Measurements from ENCODE around the gene ZSWIM2.
"Not testable (repeated sequence)": the region's sequence is repeated elsewhere in the genome, so short reads cannot be mapped to it uniquely, and the experiment has no call there.

ZSWIM2 gene

GRCh38 chr2:186841940-186842339 lies 7.0 kb downstream of the ZSWIM2 start:
- no peak for DNase-seq (ENCODE audit: low read depth in 2 of 2)

GRCh38 chr2:186835628-186836027 lies 13.3 kb downstream of the ZSWIM2 start:
- DNase-seq (ENCODE audit: low read depth in 2 of 2), result no peak

GRCh38 chr2:186827862-186828492 lies 21.0 kb downstream of the ZSWIM2 start:
- no peak for DNase-seq (ENCODE audit: low read depth in 2 of 2)

- DNase-seq (ENCODE audit: low read depth in 2 of 2), result no peak
Observed at GRCh38 chr2:186827411-186827810, 21.6 kb downstream of the ZSWIM2 start.

GRCh38 chr2:186822323-186822722 lies 26.6 kb downstream of the ZSWIM2 start:
- no peak for DNase-seq (ENCODE audit: low read depth in 2 of 2)

GRCh38 chr2:186820303-186820702 lies 28.7 kb downstream of the ZSWIM2 start:
- no peak for DNase-seq (ENCODE audit: low read depth in 2 of 2)

GRCh38 chr2:186811760-186812159 lies 37.2 kb downstream of the ZSWIM2 start:
- not testable (repeated sequence) for DNase-seq (ENCODE audit: low read depth in 2 of 2)

- no peak for DNase-seq (ENCODE audit: low read depth in 2 of 2)
Observed at GRCh38 chr2:186806591-186806990, 42.4 kb downstream of the ZSWIM2 start.

GRCh38 chr2:186798604-186799003 lies 50.4 kb downstream of the ZSWIM2 start:
- not testable (repeated sequence) for DNase-seq (ENCODE audit: low read depth in 2 of 2)

- DNase-seq (ENCODE audit: low read depth in 2 of 2), result no peak
Observed at GRCh38 chr2:186784930-186785329, 64.0 kb downstream of the ZSWIM2 start.

- no peak for DNase-seq (ENCODE audit: low read depth in 2 of 2)
Observed at GRCh38 chr2:186783254-186783653, 65.7 kb downstream of the ZSWIM2 start.

GRCh38 chr2:186780701-186781316 lies 68.2 kb downstream of the ZSWIM2 start:
- DNase-seq (ENCODE audit: low read depth in 2 of 2), result no peak

Data from stimulated activated CD8-positive, alpha-beta memory T cell treated with anti-CD3 and anti-CD28 coated beads, Interleukin-2, amount 100 ng/mL, for 48 hours (primary cell).